Hepatocyte (in vitro differentiated cells): Measurements from ENCODE around the gene TRPM1. TPM values are rescaled to one million over a fixed set of nuclear protein-coding genes. Genes with fewer than 3 reads are reported as not detected.

Experiments used
- DNase-seq: peaks from one replicate; pipeline ENCODE4 v3.0.0-alpha.2; 2016; ENCODE audit warnings: low spot score
- H2AFZ ChIP-seq: fragments of 200-600 bp; sonication (generic); 2 replicates; pipeline ENCODE4 v1.6.0; 2016; ENCODE audit warnings: antibody characterized with exemption, mild to moderate bottlenecking
- H3K27ac ChIP-seq: fragments of 200-600 bp; sonication (generic); 2 replicates; pipeline ENCODE4 v1.5.1; 2016; ENCODE audit warnings: mild to moderate bottlenecking
- H3K27me3 ChIP-seq: fragments of 200-600 bp; sonication (generic); 2 replicates; pipeline ENCODE4 v1.6.1; 2016
- H3K36me3 ChIP-seq: fragments of 200-600 bp; sonication (generic); replicated peaks from 2 replicates; pipeline ENCODE4 v1.5.1; 2016; ENCODE audit warnings: low read depth; ENCODE audit not compliant: insufficient read depth
- H3K4me1 ChIP-seq: fragments of 200-600 bp; sonication (generic); 2 replicates; pipeline ENCODE4 v1.5.1; 2016; ENCODE audit warnings: mild to moderate bottlenecking, moderate library complexity; ENCODE audit not compliant: insufficient read depth
- H3K4me2 ChIP-seq: fragments of 200-600 bp; sonication (generic); 2 replicates; pipeline ENCODE4 v1.6.0; 2016
- H3K4me3 ChIP-seq: fragments of 200-600 bp; sonication (generic); 2 replicates; pipeline ENCODE4 v1.5.1; 2016; ENCODE audit warnings: mild to moderate bottlenecking
- H3K79me2 ChIP-seq: fragments of 200-600 bp; sonication (generic); 2 replicates; pipeline ENCODE4 v1.6.0; 2017; ENCODE audit warnings: mild to moderate bottlenecking
- H3K9me2 ChIP-seq: fragments of 200-600 bp; sonication (generic); replicated peaks from 2 replicates; pipeline ENCODE4 v1.6.0; 2017; ENCODE audit warnings: mild to moderate bottlenecking; ENCODE audit not compliant: insufficient read depth
- H3K9me3 ChIP-seq: fragments of 200-600 bp; sonication (generic); 2 replicates; pipeline ENCODE4 v1.5.1; 2016; ENCODE audit warnings: low read depth, mild to moderate bottlenecking
- H4K20me1 ChIP-seq: fragments of 200-600 bp; sonication (generic); 2 replicates; pipeline ENCODE4 v1.6.0; 2016; ENCODE audit warnings: mild to moderate bottlenecking; ENCODE audit not compliant: insufficient read depth, poor library complexity, severe bottlenecking
- EZH2 ChIP-seq: fragments of 200-600 bp; sonication (generic); IDR thresholded peaks from 2 replicates; pipeline ENCODE4 v1.6.1; 2016; ENCODE audit warnings: antibody characterized with exemption, mild to moderate bottlenecking, borderline replicate concordance
- EZH2phosphoT487 ChIP-seq: fragments of 200-600 bp; sonication (generic); IDR thresholded peaks from one replicate; pipeline ENCODE4 v1.6.1; 2018; ENCODE audit warnings: antibody characterized with exemption, mild to moderate bottlenecking, low read depth, moderate library complexity; ENCODE audit not compliant: unreplicated experiment, severe bottlenecking
- WGBS: methylation state at CpG from one replicate; pipeline ENCODE4 v1.1.6; 2016; ENCODE audit warnings: low lambda C conversion rate; ENCODE audit errors: missing lambda C conversion rate; 5-methylcytosine and 5-hydroxymethylcytosine counted together
- polyA plus RNA-seq: library from polyadenylated mRNA; unstranded; fragments of >200 nt; fragmentation: Nextera tagmentation; extraction: Ambion mirVana; gene quantifications from 2 replicates; pipeline ENCODE4 v1.2.1, GENCODE V29; 2016
- total RNA-seq: library from RNA; depleted of rRNA; stranded (reverse); fragments of >200 nt; gene quantifications from 2 replicates; pipeline ENCODE4 v1.2.3, GENCODE V29; 2014
- TF ChIP-seq, protein P1 (sequence below): fragments of 200-600 bp; sonication (generic); IDR thresholded peaks from 2 replicates; pipeline ENCODE4 v1.5.1; 2016; ENCODE audit warnings: antibody characterized with exemption, mild to moderate bottlenecking; ENCODE audit not compliant: poor library complexity

TRPM1 gene
- total and polyA plus RNA-seq, 2 experiments from 2014 or later = not detected

- H3K4me1 ChIP-seq = peaks cover 3% of the 10 kb centered on the region
- TF ChIP-seq EZH2 (no peak), EZH2phosphoT487 (no peak)
- TF ChIP-seq, protein P1, sequence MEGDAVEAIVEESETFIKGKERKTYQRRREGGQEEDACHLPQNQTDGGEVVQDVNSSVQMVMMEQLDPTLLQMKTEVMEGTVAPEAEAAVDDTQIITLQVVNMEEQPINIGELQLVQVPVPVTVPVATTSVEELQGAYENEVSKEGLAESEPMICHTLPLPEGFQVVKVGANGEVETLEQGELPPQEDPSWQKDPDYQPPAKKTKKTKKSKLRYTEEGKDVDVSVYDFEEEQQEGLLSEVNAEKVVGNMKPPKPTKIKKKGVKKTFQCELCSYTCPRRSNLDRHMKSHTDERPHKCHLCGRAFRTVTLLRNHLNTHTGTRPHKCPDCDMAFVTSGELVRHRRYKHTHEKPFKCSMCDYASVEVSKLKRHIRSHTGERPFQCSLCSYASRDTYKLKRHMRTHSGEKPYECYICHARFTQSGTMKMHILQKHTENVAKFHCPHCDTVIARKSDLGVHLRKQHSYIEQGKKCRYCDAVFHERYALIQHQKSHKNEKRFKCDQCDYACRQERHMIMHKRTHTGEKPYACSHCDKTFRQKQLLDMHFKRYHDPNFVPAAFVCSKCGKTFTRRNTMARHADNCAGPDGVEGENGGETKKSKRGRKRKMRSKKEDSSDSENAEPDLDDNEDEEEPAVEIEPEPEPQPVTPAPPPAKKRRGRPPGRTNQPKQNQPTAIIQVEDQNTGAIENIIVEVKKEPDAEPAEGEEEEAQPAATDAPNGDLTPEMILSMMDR = no peak
- no peaks in the 10 kb centered on the region for H4K20me1 ChIP-seq
- no peaks in the 10 kb centered on the region for H3K36me3 ChIP-seq
- no peaks in the 10 kb centered on the region for H3K9me3 ChIP-seq
- no peak for DNase-seq
- no peak overlapping the region for H3K27ac ChIP-seq
- no peak overlapping the region for H3K4me3 ChIP-seq
- H3K4me2 ChIP-seq = no peak overlapping the region
- no peaks in the 10 kb centered on the region for H3K27me3 ChIP-seq
- 97% methylated on average over 9 of the region's 9 CpGs for WGBS
- no peaks in the 10 kb centered on the region for H3K79me2 ChIP-seq
- H3K9me2 ChIP-seq = no peaks in the 10 kb centered on the region
- no peak overlapping the region for H2AFZ ChIP-seq
Measured at GRCh38 chr15:31036783-31037182, 64.7 kb downstream of the TRPM1 start.

DNA sequence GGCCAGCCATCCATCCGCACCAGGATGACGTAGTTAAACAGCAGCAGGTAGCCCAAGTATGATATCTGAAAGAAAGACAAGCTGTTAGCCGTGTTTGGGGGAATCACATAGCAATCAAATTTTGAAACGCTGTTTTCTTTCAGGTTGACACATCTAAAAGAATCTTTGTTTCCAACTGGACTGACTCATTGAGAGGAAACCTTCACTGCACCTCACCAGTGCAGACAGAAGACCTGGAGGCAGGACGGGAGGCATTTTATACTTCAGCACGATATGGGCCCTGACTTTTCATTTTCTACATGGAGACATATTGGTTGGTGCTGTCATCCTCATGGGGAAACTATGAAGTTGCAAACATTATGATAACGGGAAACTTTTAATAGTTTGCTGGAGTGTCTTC, 65.9 kb downstream of the TRPM1 start:
- Histone ChIP-seq H3K4me3 (no peak overlapping the region), H4K20me1 (no peaks in the 10 kb centered on the region), H3K27ac (no peak overlapping the region), H3K27me3 (no peaks in the 10 kb centered on the region), H3K4me1 (peaks cover 3% of the 10 kb centered on the region), H3K36me3 (no peaks in the 10 kb centered on the region), H3K79me2 (no peaks in the 10 kb centered on the region), H2AFZ (no peak overlapping the region), H3K9me3 (no peaks in the 10 kb centered on the region), H3K9me2 (no peaks in the 10 kb centered on the region), H3K4me2 (no peak overlapping the region)
- DNase-seq = no peak
- TF ChIP-seq EZH2 = no peak
- 87% methylated on average over 7 of the region's 7 CpGs for WGBS

- H3K79me2 ChIP-seq = no peaks in the 10 kb centered on the region
- 36% methylated on average over 4 of the region's 4 CpGs for WGBS
- H3K9me3 ChIP-seq = no peaks in the 10 kb centered on the region
- H3K36me3 ChIP-seq = no peaks in the 10 kb centered on the region
- DNase-seq = peak; percentile 23
- H3K27me3 ChIP-seq = no peaks in the 10 kb centered on the region
- no peaks in the 10 kb centered on the region for H3K9me2 ChIP-seq
- H3K4me2 ChIP-seq = no peak overlapping the region
- TF ChIP-seq EZH2 = no peak
- TF ChIP-seq, protein P1 = no peak
- no peak for TF ChIP-seq EZH2phosphoT487
- H2AFZ ChIP-seq = no peak overlapping the region
- peaks cover 3% of the 10 kb centered on the region for H3K4me1 ChIP-seq
- no peak overlapping the region for H3K4me3 ChIP-seq
- H3K27ac ChIP-seq = no peak overlapping the region
- H4K20me1 ChIP-seq = no peaks in the 10 kb centered on the region
Measured at GRCh38 chr15:31034152-31034551, 67.4 kb downstream of the TRPM1 start.

DNA sequence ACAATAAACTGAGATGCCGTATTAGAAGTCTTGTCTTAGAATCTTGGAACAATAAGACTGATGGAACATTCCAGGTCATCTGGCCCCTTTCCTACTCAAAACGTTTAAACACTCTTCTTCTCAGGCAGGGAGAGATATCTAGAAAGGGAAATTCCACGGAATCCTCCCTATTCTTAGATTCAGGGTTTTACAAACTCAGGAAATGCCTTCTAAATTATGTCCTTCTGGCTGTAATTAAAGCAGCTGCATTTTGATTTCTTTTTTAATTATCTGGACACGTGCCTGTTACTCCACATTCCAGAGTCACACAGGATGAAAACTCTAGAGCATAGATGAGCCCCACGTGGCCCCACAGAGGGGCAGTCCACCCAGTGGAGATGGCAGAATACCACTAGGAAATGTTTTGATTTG, 68.6 kb downstream of the TRPM1 start:
- H3K4me2 ChIP-seq = no peak overlapping the region
- H3K27ac ChIP-seq = peak overlapping the region; percentile 1
- no peaks in the 10 kb centered on the region for H3K79me2 ChIP-seq
- H4K20me1 ChIP-seq = no peaks in the 10 kb centered on the region
- no peaks in the 10 kb centered on the region for H3K36me3 ChIP-seq
- H3K9me3 ChIP-seq = no peaks in the 10 kb centered on the region
- TF ChIP-seq, protein P1 = no peak
- TF ChIP-seq EZH2phosphoT487 (no peak), EZH2 (no peak)
- no peak overlapping the region for H3K4me3 ChIP-seq
- H3K27me3 ChIP-seq = no peaks in the 10 kb centered on the region
- WGBS = 42% methylated on average over 5 of the region's 5 CpGs
- no peak for DNase-seq
- peaks cover 3% of the 10 kb centered on the region for H3K4me1 ChIP-seq
- no peaks in the 10 kb centered on the region for H3K9me2 ChIP-seq
- H2AFZ ChIP-seq = no peak overlapping the region
